SK-N-DZ (cell line): ENCODE results near the gene LCAT. TPM values are rescaled to one million over a fixed set of nuclear protein-coding genes. Genes with fewer than 3 reads are reported as not detected.
"Not testable (repeated sequence)": the region's sequence is repeated elsewhere in the genome, so short reads cannot be mapped to it uniquely, and the experiment has no call there.

Experiments used
- DNase-seq: peaks from one replicate; pipeline ENCODE4 v3.0.0-alpha.2; 2015; ENCODE audit warnings: low spot score
- polyA plus RNA-seq, 2 experiments: library from polyadenylated mRNA; depleted of rRNA; stranded (reverse); fragments of >200 nt; gene quantifications; 2 replicates each; pipeline ENCODE4 v1.2.3, GENCODE V29; 2014

LCAT gene
- 0.77 and 3.9 TPM in 2 replicates for polyA plus RNA-seq (2014; cell fraction: cytosol; rRNA removed)
- 12.4 and 26.8 TPM in 2 replicates for polyA plus RNA-seq (2014; cell fraction: nucleus; rRNA removed)

- DNase-seq = no peak
These were observed at the start of gene LCAT for GRCh38 chr16:67943619-67944504. Gene LCAT, minus strand, starts transcription at chr16:67944120. Its CDS starts 19 bp downstream, at chr16:67944101.

GRCh38 chr16:67993207-67994039 is 49.5 kb upstream of the LCAT start:
- DNase-seq = peak; percentile 80

- no peak for DNase-seq
These were observed 48.8 kb upstream of the LCAT start for GRCh38 chr16:67992661-67993206.

- no peak for DNase-seq
These were observed 46.1 kb upstream of the LCAT start for GRCh38 chr16:67990018-67990386.

GRCh38 chr16:67989322-67990017 is 45.5 kb upstream of the LCAT start:
- DNase-seq = no peak

GRCh38 chr16:67988675-67989074 is 44.8 kb upstream of the LCAT start:
- no peak for DNase-seq

- no peak for DNase-seq
These were observed 43.7 kb upstream of the LCAT start for GRCh38 chr16:67987460-67988160.

GRCh38 chr16:67986949-67987348 is 43.0 kb upstream of the LCAT start:
- no peak for DNase-seq

- DNase-seq = no peak
These were observed 38.2 kb upstream of the LCAT start for GRCh38 chr16:67982011-67982696.

- no peak for DNase-seq
These were observed 36.2 kb upstream of the LCAT start, which contains the start of gene DPEP3 for GRCh38 chr16:67979955-67980678. Gene DPEP3, minus strand, starts transcription at chr16:67980499. Its CDS starts 119 bp downstream, at chr16:67980380.

- DNase-seq = no peak
These were observed 33.7 kb upstream of the LCAT start for GRCh38 chr16:67977469-67978227.

- no peak for DNase-seq
These were observed 33.1 kb upstream of the LCAT start for GRCh38 chr16:67977005-67977404.

GRCh38 chr16:67976205-67976604 is 32.3 kb upstream of the LCAT start:
- no peak for DNase-seq

GRCh38 chr16:67975321-67976105 is 31.6 kb upstream of the LCAT start:
- DNase-seq = no peak

- DNase-seq = not testable (repeated sequence)
These were observed 28.4 kb upstream of the LCAT start for GRCh38 chr16:67972285-67972684.

- DNase-seq = no peak
These were observed 27.2 kb upstream of the LCAT start for GRCh38 chr16:67971111-67971510.

- no peak for DNase-seq
These were observed 25.5 kb upstream of the LCAT start for GRCh38 chr16:67969254-67970039.
